Epithelial cell of esophagus (primary cell): ENCODE measurements around the gene PITX1.
"Not testable (repeated sequence)": the region's sequence is repeated elsewhere in the genome, so short reads cannot be mapped to it uniquely, and the experiment has no call there.

Experiments
- DNase-seq: peaks from one replicate; pipeline ENCODE4 v3.0.0; 2010; ENCODE audit warnings: low read depth
- H3K4me3 ChIP-seq: 2 replicates; pipeline ENCODE4 v1.5.1; 2011; ENCODE audit warnings: mild to moderate bottlenecking, low read length, control low read depth
- TF ChIP-seq, protein P1 (sequence below): IDR thresholded peaks from 2 replicates; pipeline ENCODE4 v1.5.1; 2011; ENCODE audit warnings: low read depth, mild to moderate bottlenecking, low read length, control low read depth, inconsistent platforms; ENCODE audit not compliant: insufficient read depth; ENCODE audit errors: missing control alignments

The PITX1 gene

GRCh38 chr5:134992148-134992547 is 41.9 kb downstream of the PITX1 start:
- no peak overlapping the region for H3K4me3 ChIP-seq
- TF ChIP-seq, protein P1, sequence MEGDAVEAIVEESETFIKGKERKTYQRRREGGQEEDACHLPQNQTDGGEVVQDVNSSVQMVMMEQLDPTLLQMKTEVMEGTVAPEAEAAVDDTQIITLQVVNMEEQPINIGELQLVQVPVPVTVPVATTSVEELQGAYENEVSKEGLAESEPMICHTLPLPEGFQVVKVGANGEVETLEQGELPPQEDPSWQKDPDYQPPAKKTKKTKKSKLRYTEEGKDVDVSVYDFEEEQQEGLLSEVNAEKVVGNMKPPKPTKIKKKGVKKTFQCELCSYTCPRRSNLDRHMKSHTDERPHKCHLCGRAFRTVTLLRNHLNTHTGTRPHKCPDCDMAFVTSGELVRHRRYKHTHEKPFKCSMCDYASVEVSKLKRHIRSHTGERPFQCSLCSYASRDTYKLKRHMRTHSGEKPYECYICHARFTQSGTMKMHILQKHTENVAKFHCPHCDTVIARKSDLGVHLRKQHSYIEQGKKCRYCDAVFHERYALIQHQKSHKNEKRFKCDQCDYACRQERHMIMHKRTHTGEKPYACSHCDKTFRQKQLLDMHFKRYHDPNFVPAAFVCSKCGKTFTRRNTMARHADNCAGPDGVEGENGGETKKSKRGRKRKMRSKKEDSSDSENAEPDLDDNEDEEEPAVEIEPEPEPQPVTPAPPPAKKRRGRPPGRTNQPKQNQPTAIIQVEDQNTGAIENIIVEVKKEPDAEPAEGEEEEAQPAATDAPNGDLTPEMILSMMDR, result no peak
- no peak for DNase-seq

DNA sequence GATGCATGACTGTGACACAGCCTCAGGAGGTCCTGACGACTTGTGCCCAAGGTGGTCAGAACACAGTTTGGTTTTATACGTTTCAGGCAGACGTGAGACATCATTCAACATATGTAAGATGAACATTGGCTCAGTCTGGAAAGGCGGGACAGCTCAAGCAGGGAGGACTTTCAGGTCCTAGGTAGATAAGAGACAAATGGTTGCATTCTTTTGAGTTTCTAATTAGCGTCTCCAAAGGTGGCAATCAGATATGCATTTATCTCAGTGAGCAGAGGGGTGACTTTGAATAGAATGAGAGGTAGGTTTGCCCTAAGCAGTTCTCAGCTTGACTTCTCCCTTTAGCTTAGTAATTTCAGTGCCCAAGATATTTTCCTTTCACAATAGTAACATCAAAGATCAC is 43.8 kb downstream of the PITX1 start:
- DNase-seq, H3K4me3 ChIP-seq: not testable (repeated sequence)

GRCh38 chr5:134989266-134989830 is 44.7 kb downstream of the PITX1 start:
- no peak for DNase-seq
- TF ChIP-seq, protein P1, result no peak
- no peak overlapping the region for H3K4me3 ChIP-seq

DNA sequence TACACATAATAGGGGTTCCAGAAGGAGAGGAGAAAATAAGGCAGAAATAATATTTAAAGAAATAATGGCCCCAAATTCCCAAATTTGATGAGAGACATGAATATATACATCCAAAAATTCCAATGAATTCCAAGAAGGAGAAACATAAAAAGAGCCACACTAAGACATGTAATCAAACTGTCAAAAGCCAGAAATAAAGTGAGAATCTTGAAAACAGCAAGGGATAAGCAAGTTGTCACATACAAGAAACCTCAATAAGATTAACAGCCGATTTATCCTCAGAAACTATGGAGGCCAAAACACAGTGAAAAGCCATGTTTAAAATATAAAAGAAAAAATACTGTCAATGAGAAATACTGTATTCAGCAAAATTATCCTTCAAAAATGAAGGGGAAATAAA is 51.8 kb downstream of the PITX1 start:
- TF ChIP-seq, protein P1, result no peak
- DNase-seq, result no peak
- H3K4me3 ChIP-seq, result no peak overlapping the region

- DNase-seq, result no peak
- H3K4me3 ChIP-seq, result no peak overlapping the region
- TF ChIP-seq, protein P1, result no peak
Observed at GRCh38 chr5:134979416-134979815, 54.6 kb downstream of the PITX1 start.
